Ramos (cell line): Measurements from ENCODE around the gene OR9A2.
"Not testable (repeated sequence)": the region's sequence is repeated elsewhere in the genome, so short reads cannot be mapped to it uniquely, and the experiment has no call there.

Source experiments
- in situ Hi-C: fragments of 300-500 bp; cut with MboI; formaldehyde crosslinking; loops from one replicate; pipeline ENCODE4 v1.14.3; 2022; ENCODE audit warnings: low sequenced_read_pairs; ENCODE audit not compliant: unreplicated experiment

OR9A2 gene

DNA sequence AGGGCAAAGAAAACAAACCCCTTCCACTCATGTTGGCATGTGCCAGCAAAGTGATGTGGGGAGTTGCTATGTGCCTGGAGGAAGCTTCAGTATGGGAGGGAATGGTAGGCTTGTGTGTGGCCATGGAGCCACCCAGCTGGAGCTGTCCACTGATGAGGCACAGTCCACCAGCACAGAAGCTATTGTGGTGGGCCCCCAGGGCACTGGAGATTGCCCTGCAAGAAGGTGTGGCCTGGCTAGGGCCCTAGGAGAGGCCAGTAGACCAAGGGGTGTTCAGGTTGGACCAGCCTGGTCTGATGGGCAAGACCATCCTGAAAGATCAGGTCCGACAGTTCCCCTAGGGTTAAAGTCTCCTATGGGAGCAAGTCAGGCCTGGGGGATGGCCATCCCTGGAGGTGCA lies 42.6 kb downstream of the OR9A2 start:
- in situ Hi-C loops = no loop called here

DNA sequence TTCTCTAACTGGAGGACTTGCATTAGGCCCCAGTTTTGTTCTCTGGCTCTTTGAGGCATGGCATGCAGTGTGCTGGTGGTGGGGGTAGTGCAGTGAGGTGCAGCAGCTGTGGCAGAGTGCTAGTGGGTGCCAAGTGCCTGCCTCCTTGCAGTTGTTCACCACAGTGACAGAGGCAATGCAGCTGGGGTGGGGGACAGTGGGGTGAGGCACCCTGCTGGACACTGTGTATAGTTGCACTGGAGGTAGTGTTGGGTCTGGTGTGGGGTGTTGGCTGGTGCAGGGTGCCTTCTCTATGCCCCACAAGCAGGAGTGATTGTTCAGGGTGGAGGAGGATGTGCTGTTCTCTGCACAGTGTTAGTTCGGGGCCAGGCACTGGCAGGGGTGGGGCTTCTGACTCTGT lies 43.1 kb downstream of the OR9A2 start:
- in situ Hi-C loops = no loop called here

DNA sequence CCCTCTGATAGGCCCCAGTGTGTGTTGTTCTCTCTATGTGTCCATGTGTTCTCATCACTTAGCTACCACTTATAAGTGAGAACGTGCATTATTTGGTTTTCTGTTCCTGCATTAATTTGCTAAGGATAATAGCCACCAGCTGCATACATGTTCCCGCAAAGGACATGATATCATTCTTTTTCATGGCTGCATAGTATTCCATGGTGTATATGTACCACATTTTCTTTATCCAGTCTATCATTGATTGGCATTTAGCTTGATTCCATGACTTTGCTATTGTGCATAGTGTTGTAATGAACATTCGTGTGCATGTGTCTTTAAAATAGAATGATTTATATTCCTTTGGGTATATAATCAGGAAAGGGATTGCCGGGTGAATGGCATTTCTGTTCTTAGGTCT lies 48.5 kb downstream of the OR9A2 start:
- in situ Hi-C loops = not testable (repeated sequence)
